Small intestine (tissue), 7 donors: ENCODE data around the gene GLG1. TPM values are rescaled to one million over a fixed set of nuclear protein-coding genes. Genes with fewer than 3 reads are reported as not detected.
"Not testable (repeated sequence)": the region's sequence is repeated elsewhere in the genome, so short reads cannot be mapped to it uniquely, and the experiment has no call there.

Experiments
- DNase-seq, 2 donors: peaks; one replicate each; pipeline versions ENCODE4 v3.0.0 to v3.0.0-alpha.2; 2013
- FAIRE-seq: peaks from 2 replicates; lab custom pipeline; 2012; peaks lifted over from hg19 to GRCh38; lab: Jason Lieb, UNC
- H3K27ac ChIP-seq, 3 donors: one replicate each; pipeline ENCODE4 v1.5.1; 2013; ENCODE audit warnings: low read length in 2 of 3, mild to moderate bottlenecking in 2 of 3, control low read depth in 1 of 3, inconsistent platforms in 1 of 3, low read depth in 1 of 3, moderate library complexity in 1 of 3
- H3K27me3 ChIP-seq, 3 donors: one replicate each; pipeline ENCODE4 v1.6.1; 2013; ENCODE audit warnings: low read length in 3 of 3, inconsistent platforms in 1 of 3; ENCODE audit not compliant: control insufficient read depth in 3 of 3, insufficient read depth in 3 of 3
- H3K36me3 ChIP-seq, 3 donors: one replicate each; pipeline ENCODE4 v1.6.1; 2013; ENCODE audit warnings: low read length in 3 of 3, inconsistent platforms in 1 of 3, low read depth in 1 of 3, mild to moderate bottlenecking in 1 of 3, moderate library complexity in 1 of 3; ENCODE audit not compliant: control insufficient read depth in 3 of 3, insufficient read depth in 2 of 3
- H3K4me1 ChIP-seq, 3 donors: one replicate each; pipeline ENCODE4 v1.6.1; 2013; ENCODE audit warnings: low read length in 2 of 3, inconsistent platforms in 1 of 3, low read depth in 1 of 3, mild to moderate bottlenecking in 1 of 3, moderate library complexity in 1 of 3; ENCODE audit not compliant: control insufficient read depth in 3 of 3, insufficient read depth in 2 of 3
- H3K4me3 ChIP-seq, 3 donors: one replicate each; pipeline ENCODE4 v1.5.1; 2013; ENCODE audit warnings: low read length in 3 of 3, control low read depth in 1 of 3, inconsistent platforms in 1 of 3, low read depth in 1 of 3, mild to moderate bottlenecking in 1 of 3, moderate library complexity in 1 of 3
- H3K9me3 ChIP-seq, 2 donors: one replicate each; pipeline ENCODE4 v1.6.1; 2013; ENCODE audit warnings: low read depth in 1 of 2, low read length in 1 of 2; ENCODE audit not compliant: control insufficient read depth in 2 of 2, insufficient read depth in 1 of 2
- WGBS, 3 donors: extraction: QIAGEN DNeasy Blood & Tissue Kit; methylation state at CpG; one replicate each; pipeline ENCODE4 v1.1.7; 2013; 5-methylcytosine and 5-hydroxymethylcytosine counted together
- polyA plus RNA-seq, 4 donors: library from polyadenylated mRNA; stranded (reverse) in 3 of 4; unstranded in 1 of 4; fragments of 200-250 nt in 3 of 4; fragments of 120-200 nt in 1 of 4; gene quantifications; one replicate each; pipeline versions ENCODE4 v1.2.1 to v1.2.3, GENCODE V29; 2013
- donor health status: healthy with polysubstance abuse.
- donor health status: control.
- donor health status: control.
- donor health status: Bipolar disorder and iron deficiency.
- donor health status: healthy.

Gene GLG1
- polyA plus RNA-seq, 4 donors, result 12.2 to 102 (median 28.2) TPM

DNA sequence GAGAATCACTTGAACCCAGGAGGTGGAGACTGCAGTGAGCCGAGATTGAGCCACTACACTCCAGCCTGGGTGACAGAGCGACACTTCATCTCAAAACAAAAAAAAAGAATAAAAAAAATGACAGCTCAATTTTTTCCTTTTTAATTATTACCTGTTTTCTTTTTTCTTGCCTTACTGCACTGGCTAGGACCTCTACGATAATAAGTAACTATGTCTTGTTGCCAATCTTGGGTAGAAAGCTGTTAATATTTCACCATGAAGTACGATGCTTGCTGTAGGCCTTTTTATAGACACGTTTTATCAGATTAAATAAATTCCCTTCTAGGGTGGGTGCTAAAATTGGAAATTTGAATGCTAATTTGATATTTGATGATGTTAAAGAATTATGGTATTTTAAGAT lies 82.8 kb downstream of the GLG1 start:
- Histone ChIP-seq H3K4me1 (no peaks in the 10 kb centered on the region), H3K27ac (no peak overlapping the region), H3K36me3 (peaks cover 0 to 5% (median 5%) of the 10 kb centered on the region in 3 donors), H3K4me3 (no peak overlapping the region), H3K27me3 (no peaks in the 10 kb centered on the region), H3K9me3 (peaks cover 0 to 4% of the 10 kb centered on the region in 2 donors)
- FAIRE-seq (no peak), DNase-seq (no peak)
- 78 to 90% (median 87%) methylated on average over 5 of the region's 5 CpGs for WGBS, 3 donors

DNA sequence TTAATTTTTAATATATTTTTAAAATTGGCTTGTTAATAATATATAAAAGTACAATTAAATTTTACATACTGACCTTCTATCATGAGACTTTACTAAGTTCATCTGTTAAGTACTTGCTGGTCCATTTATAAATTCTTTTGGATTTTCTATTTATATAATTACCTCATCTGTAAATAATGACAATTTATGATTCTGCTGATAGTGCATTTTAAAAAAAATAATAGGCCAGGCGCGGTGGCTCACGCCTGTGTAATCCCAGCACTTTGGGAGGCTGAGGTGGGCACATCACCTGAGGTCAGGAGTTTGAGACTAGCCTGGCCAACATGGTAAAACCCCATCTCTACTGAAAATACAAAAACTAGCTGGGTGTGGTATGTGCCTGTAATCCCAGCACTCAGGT lies 83.2 kb downstream of the GLG1 start:
- 95 to 100% (median 100%) methylated on average over 3 of the region's 3 CpGs for WGBS, 3 donors
- H3K27me3 ChIP-seq, H3K4me3 ChIP-seq, H3K27ac ChIP-seq, H3K4me1 ChIP-seq, DNase-seq, H3K9me3 ChIP-seq, FAIRE-seq, H3K36me3 ChIP-seq: not testable (repeated sequence)

DNA sequence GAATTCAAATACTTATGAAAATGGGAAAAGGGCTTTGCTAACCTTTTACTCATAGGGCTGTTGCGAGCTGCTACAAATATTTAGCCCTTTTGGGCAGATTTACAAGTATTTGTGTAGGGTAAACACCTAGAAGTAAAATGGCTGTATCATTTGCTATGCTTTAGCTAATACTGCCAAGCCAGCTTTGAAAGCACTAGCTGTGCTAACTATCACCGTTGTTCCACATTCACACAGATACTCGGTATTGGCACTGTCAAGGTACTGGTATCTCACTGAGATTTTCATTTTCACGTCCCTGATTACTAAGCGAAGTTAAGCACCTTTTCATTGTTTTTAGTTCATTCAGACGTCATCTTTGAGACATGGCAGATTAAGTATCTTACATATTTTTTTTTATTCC lies 84.8 kb downstream of the GLG1 start:
- DNase-seq (no peak), FAIRE-seq (no peak)
- Histone ChIP-seq H3K4me1 (no peaks in the 10 kb centered on the region), H3K4me3 (no peak overlapping the region), H3K27me3 (no peaks in the 10 kb centered on the region), H3K27ac (no peak overlapping the region), H3K9me3 (no peaks in the 10 kb centered on the region), H3K36me3 (peaks cover 0 to 5% (median 3%) of the 10 kb centered on the region in 3 donors)
- whole genome bisulfite sequencing, 3 donors, result 90 to 94% (median 91%) methylated on average over 6 of the region's 6 CpGs

DNA sequence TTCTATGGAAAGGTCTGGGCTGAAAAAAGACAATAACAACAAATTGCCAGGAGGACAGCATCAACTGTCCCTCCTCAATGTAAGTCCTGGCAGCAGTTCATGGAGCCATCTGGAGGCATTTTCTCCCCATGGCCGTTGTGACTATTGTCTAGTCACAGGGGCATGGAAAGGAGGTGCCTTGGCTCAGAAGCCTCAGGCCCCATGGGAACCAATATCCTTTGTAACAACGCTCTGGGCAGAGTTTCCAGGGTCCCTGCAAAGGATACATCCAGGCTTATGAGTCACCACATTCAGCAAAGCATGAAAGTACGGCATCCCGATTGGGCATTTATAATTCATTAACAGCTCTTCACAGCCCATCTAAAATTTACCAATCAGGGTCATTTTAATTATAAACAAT lies 85.2 kb downstream of the GLG1 start:
- H3K4me3 ChIP-seq, result no peak overlapping the region
- no peaks in the 10 kb centered on the region for H3K9me3 ChIP-seq
- H3K4me1 ChIP-seq, result no peaks in the 10 kb centered on the region
- FAIRE-seq (no peak), DNase-seq (no peak)
- 61 to 84% (median 82%) methylated on average over 4 of the region's 4 CpGs for WGBS, 3 donors
- no peak overlapping the region for H3K27ac ChIP-seq
- H3K27me3 ChIP-seq, result no peaks in the 10 kb centered on the region
- H3K36me3 ChIP-seq, result peaks cover 0 to 5% (median 3%) of the 10 kb centered on the region in 3 donors

DNA sequence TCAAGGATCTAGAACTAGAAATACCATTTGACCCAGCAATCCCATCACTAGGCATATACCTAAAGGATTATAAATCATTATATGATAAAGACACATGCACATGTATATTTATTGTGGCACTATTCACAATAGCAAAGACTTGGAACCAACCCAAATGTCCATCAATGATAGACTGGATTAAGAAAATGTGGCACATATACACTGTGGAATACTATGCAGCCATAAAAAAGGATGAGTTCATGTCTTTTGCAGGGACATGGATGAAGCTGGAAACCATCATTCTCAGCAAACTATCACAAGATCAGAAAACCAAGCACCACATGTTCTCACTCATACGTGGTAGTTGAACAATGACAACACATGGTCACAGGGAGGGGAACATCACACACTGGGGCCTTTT lies 88.0 kb downstream of the GLG1 start:
- 93 to 100% (median 100%) methylated on average over 1 of the region's 1 CpG for WGBS, 3 donors
- not testable (repeated sequence) for H3K36me3 ChIP-seq, H3K4me1 ChIP-seq, DNase-seq, H3K4me3 ChIP-seq, H3K27ac ChIP-seq, H3K27me3 ChIP-seq, H3K9me3 ChIP-seq, FAIRE-seq

DNA sequence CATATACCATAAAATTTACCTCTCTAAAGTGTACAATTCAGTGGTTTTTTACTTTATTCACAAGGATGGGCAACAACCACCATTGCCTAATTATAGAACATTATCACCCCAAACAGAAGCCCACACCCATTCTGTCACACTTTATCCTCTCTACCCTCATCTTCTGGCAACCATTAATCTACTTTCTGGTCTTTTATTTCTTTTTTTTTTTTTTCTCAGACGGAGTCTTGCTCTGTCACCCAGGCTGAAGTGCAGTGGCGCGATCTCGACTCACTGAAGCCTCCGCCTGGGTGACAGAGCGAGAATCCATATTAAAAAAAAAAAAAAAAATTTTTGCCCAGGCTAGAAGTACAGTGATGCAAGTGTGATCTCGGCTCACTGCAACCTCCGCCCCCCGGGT lies 95.0 kb downstream of the GLG1 start:
- H3K4me1 ChIP-seq, result no peaks in the 10 kb centered on the region
- no peak for DNase-seq
- FAIRE-seq, result no peak
- no peaks in the 10 kb centered on the region for H3K9me3 ChIP-seq
- no peaks in the 10 kb centered on the region for H3K27me3 ChIP-seq
- 85 to 92% (median 86%) methylated on average over 9 of the region's 9 CpGs for WGBS, 3 donors
- no peak overlapping the region for H3K4me3 ChIP-seq
- H3K27ac ChIP-seq, result no peak overlapping the region
- H3K36me3 ChIP-seq, result peaks cover 0 to 3% (median 2%) of the 10 kb centered on the region in 3 donors

DNA sequence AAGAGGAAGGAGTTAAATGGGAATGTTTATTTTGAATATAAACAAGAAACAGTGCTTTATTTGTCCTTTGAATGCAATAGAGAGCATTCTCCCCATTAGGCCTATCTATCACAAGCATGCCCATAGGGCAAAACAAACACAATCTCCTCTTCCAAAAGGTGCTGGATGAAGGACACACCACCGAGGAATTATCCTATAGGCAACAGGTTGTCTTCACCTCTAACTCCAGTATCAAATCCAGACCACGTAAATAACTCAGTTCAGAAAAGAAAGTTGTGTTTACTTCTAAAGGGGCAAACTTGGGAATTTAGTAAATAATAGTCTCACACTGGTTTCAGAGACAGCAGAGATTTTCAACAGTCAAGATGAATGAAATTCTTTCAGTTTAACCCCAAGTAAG lies 101.9 kb downstream of the GLG1 start:
- Histone ChIP-seq H3K27me3 (no peaks in the 10 kb centered on the region), H3K27ac (no peak overlapping the region), H3K4me1 (no peaks in the 10 kb centered on the region), H3K4me3 (no peak overlapping the region), H3K9me3 (no peaks in the 10 kb centered on the region), H3K36me3 (peaks cover 0 to 12% (median 7%) of the 10 kb centered on the region in 3 donors)
- WGBS, 3 donors, result 81 to 90% (median 82%) methylated on average over 2 of the region's 2 CpGs
- FAIRE-seq, result no peak
- DNase-seq, result no peak

DNA sequence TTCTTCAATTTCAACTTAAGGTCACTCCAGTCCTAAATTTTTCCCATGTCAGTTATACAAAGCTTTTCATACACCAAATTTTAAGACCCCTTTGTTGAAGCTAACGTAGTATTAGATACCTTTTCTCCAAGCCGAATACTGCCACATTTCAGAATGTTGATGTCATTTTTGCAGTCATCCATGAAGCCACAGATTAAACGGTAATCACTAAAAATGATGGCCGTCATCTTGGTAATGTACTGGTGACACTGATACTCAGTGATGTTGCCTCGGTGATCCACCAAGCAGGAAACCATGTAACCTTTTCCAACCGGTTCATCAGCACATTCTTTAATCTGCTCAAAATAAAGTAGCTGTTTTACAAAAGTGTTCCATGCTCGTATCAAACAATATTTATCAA lies 103.5 kb downstream of the GLG1 start:
- WGBS, 3 donors, result 90 to 96% (median 92%) methylated on average over 7 of the region's 7 CpGs
- H3K4me1 ChIP-seq, result no peaks in the 10 kb centered on the region
- H3K4me3 ChIP-seq, result no peak overlapping the region
- H3K36me3 ChIP-seq, result peaks cover 0 to 15% (median 6%) of the 10 kb centered on the region in 3 donors
- no peaks in the 10 kb centered on the region for H3K27me3 ChIP-seq
- no peak for FAIRE-seq
- H3K9me3 ChIP-seq, result no peaks in the 10 kb centered on the region
- H3K27ac ChIP-seq, result no peak overlapping the region
- no peak for DNase-seq
